PC-3 (cell line): Measurements from ENCODE around the gene USP15.

ENCODE experiments used
- CTCF ChIP-seq: fragments of 300-600 bp; sonication (generic); conservative IDR thresholded peaks from 2 replicates; pipeline ENCODE4 v1.5.1; 2017; ENCODE audit warnings: antibody characterized with exemption, low read depth, mild to moderate bottlenecking, low read length
- EZH2phosphoT487 ChIP-seq: fragments of 300-600 bp; sonication (generic); IDR thresholded peaks from 2 replicates; pipeline ENCODE4 v1.6.1; 2018; ENCODE audit warnings: mild to moderate bottlenecking, antibody characterized with exemption, low read length, borderline replicate concordance

- no peak for TF ChIP-seq CTCF
- no peak for TF ChIP-seq EZH2phosphoT487
Observed at GRCh38 chr12:62258231-62258630, 2.0 kb upstream of the USP15 start.
